Muscle layer of duodenum (tissue), 2 donors: Measurements from ENCODE around the gene PF4V1.

ENCODE experiments used
- H3K27ac ChIP-seq: one replicate; pipeline ENCODE4 v1.7.0; 2013; ENCODE audit warnings: mild to moderate bottlenecking, low read length
- H3K27me3 ChIP-seq: one replicate; pipeline ENCODE4 v1.7.0; 2013; ENCODE audit warnings: low read depth, mild to moderate bottlenecking, control low read depth, low read length
- H3K36me3 ChIP-seq, 2 donors: one replicate each; pipeline ENCODE4 v1.7.0; 2013; ENCODE audit warnings: low read length in 2 of 2, control low read depth in 1 of 2, mild to moderate bottlenecking in 1 of 2; ENCODE audit not compliant: insufficient read depth in 2 of 2, control insufficient read depth in 1 of 2
- H3K4me1 ChIP-seq, 2 donors: one replicate each; pipeline ENCODE4 v1.7.0; 2013; ENCODE audit warnings: low read length in 2 of 2, mild to moderate bottlenecking in 2 of 2, control low read depth in 1 of 2, moderate library complexity in 1 of 2; ENCODE audit not compliant: insufficient read depth in 2 of 2, control insufficient read depth in 1 of 2
- H3K4me3 ChIP-seq, 2 donors: one replicate each; pipeline ENCODE4 v1.7.0; 2013; ENCODE audit warnings: low read length in 2 of 2, low read depth in 1 of 2, mild to moderate bottlenecking in 1 of 2
- H3K9me3 ChIP-seq, 2 donors: one replicate each; pipeline ENCODE4 v1.7.0; 2013; ENCODE audit warnings: low read length in 2 of 2, control low read depth in 1 of 2, mild to moderate bottlenecking in 1 of 2; ENCODE audit not compliant: control insufficient read depth in 1 of 2
- donor health status: healthy.

The PF4V1 gene

GRCh38 chr4:73848183-73848777, 4.8 kb upstream of the PF4V1 start:
- no peaks in the 10 kb centered on the region for H3K27me3 ChIP-seq
- no peaks in the 10 kb centered on the region for H3K36me3 ChIP-seq
- H3K27ac ChIP-seq = no peak overlapping the region
- peaks cover 0 to 5% of the 10 kb centered on the region in 2 donors for H3K4me1 ChIP-seq
- no peak overlapping the region for H3K4me3 ChIP-seq
- no peaks in the 10 kb centered on the region for H3K9me3 ChIP-seq

- Histone ChIP-seq H3K27ac (no peak overlapping the region), H3K27me3 (no peaks in the 10 kb centered on the region), H3K36me3 (no peaks in the 10 kb centered on the region), H3K4me1 (peaks cover 0 to 5% of the 10 kb centered on the region in 2 donors), H3K9me3 (no peaks in the 10 kb centered on the region), H3K4me3 (no peak overlapping the region)
Measured at GRCh38 chr4:73850261-73850970, 2.7 kb upstream of the PF4V1 start.

GRCh38 chr4:73851293-73851692, 1.8 kb upstream of the PF4V1 start:
- Histone ChIP-seq H3K4me3 (no peak overlapping the region), H3K27ac (no peak overlapping the region), H3K36me3 (no peaks in the 10 kb centered on the region), H3K9me3 (no peaks in the 10 kb centered on the region), H3K27me3 (no peaks in the 10 kb centered on the region), H3K4me1 (peaks cover 0 to 5% of the 10 kb centered on the region in 2 donors)

GRCh38 chr4:73852771-73853170, 325 bp upstream of the PF4V1 start:
- H3K9me3 ChIP-seq = no peaks in the 10 kb centered on the region
- H3K27ac ChIP-seq = no peak overlapping the region
- no peaks in the 10 kb centered on the region for H3K27me3 ChIP-seq
- peaks cover 0 to 5% of the 10 kb centered on the region in 2 donors for H3K4me1 ChIP-seq
- no peak overlapping the region for H3K4me3 ChIP-seq
- no peaks in the 10 kb centered on the region for H3K36me3 ChIP-seq

GRCh38 chr4:73853718-73854473, 800 bp downstream of the PF4V1 start:
- H3K27ac ChIP-seq = no peak overlapping the region
- no peak overlapping the region for H3K4me3 ChIP-seq
- no peaks in the 10 kb centered on the region for H3K36me3 ChIP-seq
- H3K27me3 ChIP-seq = no peaks in the 10 kb centered on the region
- no peaks in the 10 kb centered on the region for H3K9me3 ChIP-seq
- H3K4me1 ChIP-seq = peaks cover 0 to 5% of the 10 kb centered on the region in 2 donors

GRCh38 chr4:73855406-73855805, 2.3 kb downstream of the PF4V1 start:
- Histone ChIP-seq H3K36me3 (no peaks in the 10 kb centered on the region), H3K9me3 (no peaks in the 10 kb centered on the region), H3K4me1 (peaks cover 0 to 5% of the 10 kb centered on the region in 2 donors), H3K27ac (no peak overlapping the region), H3K4me3 (no peak overlapping the region), H3K27me3 (no peaks in the 10 kb centered on the region)

GRCh38 chr4:73856518-73856917, 3.4 kb downstream of the PF4V1 start:
- no peaks in the 10 kb centered on the region for H3K27me3 ChIP-seq
- no peaks in the 10 kb centered on the region for H3K9me3 ChIP-seq
- H3K4me1 ChIP-seq = peaks cover 0 to 5% of the 10 kb centered on the region in 2 donors
- H3K27ac ChIP-seq = no peak overlapping the region
- H3K4me3 ChIP-seq = no peak overlapping the region
- H3K36me3 ChIP-seq = no peaks in the 10 kb centered on the region

- Histone ChIP-seq H3K9me3 (no peaks in the 10 kb centered on the region), H3K36me3 (no peaks in the 10 kb centered on the region), H3K27me3 (no peaks in the 10 kb centered on the region), H3K27ac (no peak overlapping the region), H3K4me3 (no peak overlapping the region), H3K4me1 (no peaks in the 10 kb centered on the region)
Measured at GRCh38 chr4:73859614-73860088, 6.6 kb downstream of the PF4V1 start.

- H3K27me3 ChIP-seq = no peaks in the 10 kb centered on the region
- H3K36me3 ChIP-seq = no peaks in the 10 kb centered on the region
- H3K9me3 ChIP-seq = no peaks in the 10 kb centered on the region
- no peaks in the 10 kb centered on the region for H3K4me1 ChIP-seq
- H3K27ac ChIP-seq = no peak overlapping the region
- no peak overlapping the region for H3K4me3 ChIP-seq
Measured at GRCh38 chr4:73860181-73860580, 7.1 kb downstream of the PF4V1 start.

GRCh38 chr4:73860917-73861316, 7.8 kb downstream of the PF4V1 start:
- Histone ChIP-seq H3K4me1 (no peaks in the 10 kb centered on the region), H3K4me3 (no peak overlapping the region), H3K27me3 (no peaks in the 10 kb centered on the region), H3K36me3 (no peaks in the 10 kb centered on the region), H3K9me3 (no peaks in the 10 kb centered on the region), H3K27ac (no peak overlapping the region)

- no peaks in the 10 kb centered on the region for H3K27me3 ChIP-seq
Measured at GRCh38 chr4:73862322-73862721, 9.2 kb downstream of the PF4V1 start.

More at GRCh38 chr4:73862322-73862721, 9.2 kb downstream of the PF4V1 start:
- no peak overlapping the region for H3K27ac ChIP-seq
- H3K36me3 ChIP-seq = no peaks in the 10 kb centered on the region
- H3K4me1 ChIP-seq = no peaks in the 10 kb centered on the region
- H3K9me3 ChIP-seq = no peaks in the 10 kb centered on the region
- no peak overlapping the region for H3K4me3 ChIP-seq
